Colonic mucosa (tissue), 4 donors: ENCODE results near the gene TCF4. TPM values are rescaled to one million over a fixed set of nuclear protein-coding genes. Genes with fewer than 3 reads are reported as not detected.

ENCODE experiments used
- DNase-seq: peaks from one replicate; pipeline ENCODE4 v3.0.0-alpha.2; 2020
- H3K27ac ChIP-seq: fragments of 200-600 bp; one replicate; pipeline ENCODE4 v1.8.0; 2021
- H3K27me3 ChIP-seq: fragments of 200-600 bp; one replicate; pipeline ENCODE4 v1.8.0; 2021
- H3K36me3 ChIP-seq: fragments of 200-600 bp; one replicate; pipeline ENCODE4 v1.8.0; 2021
- H3K4me1 ChIP-seq: fragments of 200-600 bp; one replicate; pipeline ENCODE4 v1.8.0; 2021; ENCODE audit warnings: mild to moderate bottlenecking
- H3K4me3 ChIP-seq: fragments of 200-600 bp; one replicate; pipeline ENCODE4 v1.8.0; 2021
- H3K9ac ChIP-seq, 2 donors: one replicate each; pipeline ENCODE4 v1.7.0; 2013; ENCODE audit warnings: control low read depth in 2 of 2, low read depth in 2 of 2, low read length in 2 of 2
- H3K9me3 ChIP-seq: fragments of 200-600 bp; one replicate; pipeline ENCODE4 v1.8.0; 2021
- CTCF ChIP-seq: fragments of 200-600 bp; IDR thresholded peaks from one replicate; pipeline ENCODE4 v1.8.0; 2022; ENCODE audit warnings: antibody characterized with exemption, mild to moderate bottlenecking
- intact Hi-C: fragments of 100-400 bp; cut with DNase I; formaldehyde crosslinking; loops from one replicate; pipeline ENCODE4 v1.14.1; 2022
- total RNA-seq, 2 donors: library from RNA; stranded (reverse); fragmentation: NEBNext Ultra II Directional in 1 of 2; extraction: Animal tissue kit (Norgen Biotek cat#: 25700) in 1 of 2; gene quantifications; one replicate each; pipeline ENCODE4 v1.2.1, GENCODE V29; 2021
- donor health status: healthy.
- donor health status: DM: no; HTN: no; CAD: no.
- donor health status: DM: no; HTN: no; CAD: no.

The TCF4 gene
- total RNA-seq, 2 donors from 2014 or later = 9.8 to 29.0 TPM

GRCh38 chr18:55343396-55344073, 244.5 kb downstream of the TCF4 start:
- Histone ChIP-seq H3K9me3 (no peaks in the 10 kb centered on the region), H3K27me3 (no peaks in the 10 kb centered on the region), H3K4me1 (no peaks in the 10 kb centered on the region), H3K36me3 (no peaks in the 10 kb centered on the region), H3K4me3 (no peak overlapping the region), H3K9ac (no peak overlapping the region), H3K27ac (no peak overlapping the region)
- TF ChIP-seq CTCF = no peak
- intact Hi-C loops = no loop called here
- DNase-seq = no peak

DNA sequence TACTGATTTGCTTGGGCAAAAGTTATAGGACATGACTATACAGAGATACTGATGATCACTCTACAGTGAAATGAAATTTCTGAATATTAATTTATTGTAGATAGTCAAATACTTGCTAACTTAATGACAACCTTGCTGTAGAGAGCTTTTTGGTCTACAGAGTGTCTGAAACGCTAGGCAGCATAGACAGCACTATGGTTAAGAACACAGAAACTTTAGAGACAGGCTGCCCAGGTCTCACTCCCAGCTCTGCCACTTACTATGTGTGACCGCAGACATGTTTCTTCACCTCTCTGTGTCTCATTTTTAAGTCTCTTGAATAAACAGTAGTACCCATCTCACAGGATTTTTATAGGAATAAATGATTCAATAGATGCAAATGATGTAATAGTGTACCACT, 247.0 kb downstream of the TCF4 start:
- Histone ChIP-seq H3K27me3 (no peaks in the 10 kb centered on the region), H3K4me3 (no peak overlapping the region), H3K27ac (no peak overlapping the region), H3K36me3 (no peaks in the 10 kb centered on the region), H3K9me3 (no peaks in the 10 kb centered on the region), H3K9ac (no peak overlapping the region), H3K4me1 (no peaks in the 10 kb centered on the region)
- no peak for TF ChIP-seq CTCF
- no peak for DNase-seq
- intact Hi-C loops = no loop called here

- Histone ChIP-seq H3K4me1 (no peaks in the 10 kb centered on the region), H3K27ac (no peak overlapping the region), H3K36me3 (no peaks in the 10 kb centered on the region), H3K4me3 (no peak overlapping the region), H3K9ac (no peak overlapping the region), H3K9me3 (no peaks in the 10 kb centered on the region), H3K27me3 (no peaks in the 10 kb centered on the region)
- DNase-seq = no peak
- no peak for TF ChIP-seq CTCF
- intact Hi-C loops = no loop called here
Measured at GRCh38 chr18:55339990-55340389, 248.0 kb downstream of the TCF4 start.

GRCh38 chr18:55338978-55339650, 248.9 kb downstream of the TCF4 start:
- Histone ChIP-seq H3K4me1 (no peaks in the 10 kb centered on the region), H3K27me3 (no peaks in the 10 kb centered on the region), H3K9ac (no peak overlapping the region), H3K9me3 (no peaks in the 10 kb centered on the region), H3K27ac (no peak overlapping the region), H3K36me3 (no peaks in the 10 kb centered on the region), H3K4me3 (no peak overlapping the region)
- intact Hi-C loops = no loop called here
- no peak for TF ChIP-seq CTCF
- no peak for DNase-seq

DNA sequence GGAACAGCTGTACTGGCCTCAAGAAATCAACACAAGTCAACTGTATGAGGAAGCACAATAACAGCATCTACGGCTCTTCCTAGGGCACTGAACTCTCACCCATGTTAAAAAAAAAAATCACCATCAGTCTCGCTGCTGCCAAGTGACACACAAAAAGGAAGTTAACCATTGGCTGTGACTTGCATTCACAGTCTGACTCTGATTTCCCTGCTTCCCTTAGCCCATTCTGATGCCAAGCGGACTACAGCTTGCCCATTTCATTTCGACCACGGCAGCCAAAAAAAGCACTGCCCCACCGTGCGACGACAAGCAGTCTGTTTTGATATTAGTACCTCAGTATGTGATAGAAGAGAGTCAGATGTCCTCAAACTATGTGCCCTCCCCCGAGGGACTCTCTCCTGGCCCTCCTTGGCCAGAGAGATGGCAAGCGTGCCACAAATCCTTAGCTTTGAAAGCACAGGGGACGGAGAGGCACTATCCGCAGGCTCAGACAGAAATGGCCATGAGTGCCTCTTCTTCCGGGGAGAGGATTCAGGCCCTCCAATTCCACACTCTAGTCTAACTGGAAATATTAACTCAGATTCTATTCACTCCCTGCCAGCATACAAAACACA, 250.0 kb downstream of the TCF4 start:
- intact Hi-C loops = no loop called here
- H3K9me3 ChIP-seq = no peaks in the 10 kb centered on the region
- no peak overlapping the region for H3K4me3 ChIP-seq
- no peak for TF ChIP-seq CTCF
- no peaks in the 10 kb centered on the region for H3K4me1 ChIP-seq
- H3K27me3 ChIP-seq = no peaks in the 10 kb centered on the region
- no peak overlapping the region for H3K9ac ChIP-seq
- no peaks in the 10 kb centered on the region for H3K36me3 ChIP-seq
- DNase-seq = no peak
- H3K27ac ChIP-seq = peak overlapping the region; percentile 33
